Esophagus muscularis mucosa (tissue), 4 donors: ENCODE measurements around the gene GEMIN7. TPM values are rescaled to one million over a fixed set of nuclear protein-coding genes. Genes with fewer than 3 reads are reported as not detected.

Experiments used
- DNase-seq: peaks from one replicate; pipeline ENCODE4 v3.0.0-alpha.2; 2017; ENCODE audit errors: extremely low spot score
- H3K27ac ChIP-seq, 4 donors: fragments of 200-600 bp; sonication (generic); replicated peaks in 1 of 4; 1 replicate in 3 of 4; 2 replicates in 1 of 4; pipeline ENCODE4 v1.5.1; 2016 to 2019; ENCODE audit warnings: mild to moderate bottlenecking in 1 of 4
- H3K27me3 ChIP-seq, 4 donors: fragments of 200-600 bp; sonication (generic); one replicate each; pipeline versions ENCODE4 v1.5.1 to v1.6.0; 2016 to 2019
- H3K36me3 ChIP-seq, 4 donors: fragments of 200-600 bp; sonication (generic); one replicate each; pipeline ENCODE4 v1.5.1; 2016 to 2019
- H3K4me1 ChIP-seq, 4 donors: fragments of 200-600 bp; sonication (generic); one replicate each; pipeline ENCODE4 v1.5.1; 2016 to 2019
- H3K4me3 ChIP-seq, 4 donors: fragments of 200-600 bp; sonication (generic); 1 replicate in 2 of 4; 2 replicates in 2 of 4; pipeline ENCODE4 v1.5.1; 2016 to 2019; ENCODE audit warnings: mild to moderate bottlenecking in 4 of 4, moderate library complexity in 1 of 4
- H3K9me3 ChIP-seq, 4 donors: fragments of 200-600 bp; sonication (generic); 1 replicate in 3 of 4; 2 replicates in 1 of 4; pipeline ENCODE4 v1.5.1; 2016 to 2019
- EP300 ChIP-seq: sonication (generic); formaldehyde crosslinking; IDR thresholded peaks from one replicate; pipeline ENCODE4 v1.6.1; 2017; ENCODE audit warnings: antibody characterized with exemption
- POLR2A ChIP-seq: fragments of 450-650 bp; IDR thresholded peaks from one replicate; pipeline ENCODE4 v1.6.1; 2017; ENCODE audit warnings: antibody characterized with exemption, moderate library complexity, mild to moderate bottlenecking, low read depth
- POLR2AphosphoS5 ChIP-seq, 2 donors: sonication (generic); formaldehyde crosslinking; IDR thresholded peaks; one replicate each; pipeline ENCODE4 v1.6.1; 2017; ENCODE audit warnings: antibody characterized with exemption in 2 of 2
- WGBS: methylation state at CpG from one replicate; pipeline ENCODE4 v1.1.5; 2018; 5-methylcytosine and 5-hydroxymethylcytosine counted together
- intact Hi-C: fragments of 100-400 bp; cut with DNase I; formaldehyde crosslinking; loops from one replicate; pipeline ENCODE4 v1.15.1; 2023
- total RNA-seq, 4 donors: library from RNA; depleted of rRNA; stranded (reverse); fragments of >200 nt; gene quantifications; one replicate each; pipeline versions ENCODE4 v1.1.0 to v1.2.1, GENCODE V29; 2016
- TF ChIP-seq, protein P1 (sequence below), 3 experiments: fragments of 200-600 bp in 2 of 3; fragments of 450-650 bp in 1 of 3; sonication (generic) in 2 of 3; IDR thresholded peaks; one replicate each; pipeline ENCODE4 v1.5.1; 2017 to 2019; ENCODE audit warnings: antibody characterized with exemption in 3 of 3, mild to moderate bottlenecking in 2 of 3, moderate library complexity in 1 of 3

The GEMIN7 gene
- total RNA-seq, 4 donors from 2014 or later = 12.3 to 19.1 (median 15.3) TPM

DNA sequence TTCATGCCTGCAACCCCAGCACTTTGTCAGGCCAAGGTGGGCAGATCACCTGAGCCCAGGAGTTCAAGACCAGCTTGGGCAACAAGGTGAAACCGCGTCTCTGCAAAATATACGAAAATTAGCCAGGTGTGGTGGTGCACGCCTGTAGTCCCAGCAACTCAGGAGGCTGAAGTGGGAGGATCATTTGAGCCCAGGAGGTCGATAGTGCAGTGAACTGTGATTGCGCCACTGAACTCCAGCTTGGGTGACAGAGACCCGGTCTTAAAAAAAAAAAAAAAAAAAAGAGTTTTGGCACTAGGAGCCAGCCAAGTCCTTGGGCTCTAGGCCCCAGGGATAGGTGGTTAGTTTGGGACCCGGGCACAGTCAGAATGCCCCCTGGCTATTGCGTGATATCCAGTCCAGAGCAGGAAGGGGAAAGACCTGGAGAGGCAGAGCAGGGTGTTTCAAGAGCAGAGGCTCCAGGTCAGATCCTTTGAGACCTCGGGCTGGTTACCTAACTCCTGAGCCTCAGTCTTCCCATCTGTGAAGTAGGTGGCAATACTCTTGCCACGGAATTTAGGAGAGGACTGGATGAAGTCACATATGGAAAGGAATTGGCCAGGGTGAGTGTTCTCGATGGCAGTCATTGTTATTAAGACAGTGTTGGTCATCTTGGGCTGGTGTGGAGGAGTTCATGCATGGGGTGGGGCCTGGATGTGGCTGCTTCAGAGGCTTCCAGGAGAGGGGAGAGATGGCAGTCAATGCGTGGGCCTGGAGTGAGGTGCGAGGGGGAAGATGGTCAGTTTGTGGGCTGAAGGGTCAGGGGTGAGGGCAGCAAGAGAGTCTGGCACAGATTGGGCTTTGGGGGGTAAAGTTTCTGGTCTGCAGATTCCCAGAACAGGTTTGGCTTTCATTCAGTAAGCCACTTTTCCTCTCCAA is 16.7 kb downstream of the GEMIN7 start:
- Histone ChIP-seq H3K9me3 (no peaks in the 10 kb centered on the region), H3K36me3 (peaks cover 0 to 6% (median under 1%) of the 10 kb centered on the region in 4 donors), H3K27ac (no peak overlapping the region), H3K27me3 (no peaks in the 10 kb centered on the region), H3K4me3 (no peak overlapping the region), H3K4me1 (peaks cover 67 to 89% (median 88%) of the 10 kb centered on the region in 4 donors)
- WGBS = 90% methylated on average over 14 of the region's 14 CpGs
- DNase-seq = no peak
- TF ChIP-seq, protein P1, sequence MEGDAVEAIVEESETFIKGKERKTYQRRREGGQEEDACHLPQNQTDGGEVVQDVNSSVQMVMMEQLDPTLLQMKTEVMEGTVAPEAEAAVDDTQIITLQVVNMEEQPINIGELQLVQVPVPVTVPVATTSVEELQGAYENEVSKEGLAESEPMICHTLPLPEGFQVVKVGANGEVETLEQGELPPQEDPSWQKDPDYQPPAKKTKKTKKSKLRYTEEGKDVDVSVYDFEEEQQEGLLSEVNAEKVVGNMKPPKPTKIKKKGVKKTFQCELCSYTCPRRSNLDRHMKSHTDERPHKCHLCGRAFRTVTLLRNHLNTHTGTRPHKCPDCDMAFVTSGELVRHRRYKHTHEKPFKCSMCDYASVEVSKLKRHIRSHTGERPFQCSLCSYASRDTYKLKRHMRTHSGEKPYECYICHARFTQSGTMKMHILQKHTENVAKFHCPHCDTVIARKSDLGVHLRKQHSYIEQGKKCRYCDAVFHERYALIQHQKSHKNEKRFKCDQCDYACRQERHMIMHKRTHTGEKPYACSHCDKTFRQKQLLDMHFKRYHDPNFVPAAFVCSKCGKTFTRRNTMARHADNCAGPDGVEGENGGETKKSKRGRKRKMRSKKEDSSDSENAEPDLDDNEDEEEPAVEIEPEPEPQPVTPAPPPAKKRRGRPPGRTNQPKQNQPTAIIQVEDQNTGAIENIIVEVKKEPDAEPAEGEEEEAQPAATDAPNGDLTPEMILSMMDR (IDR thresholded peaks at IDR 0.05) = no peak
- no peak for TF ChIP-seq POLR2AphosphoS5 (IDR thresholded peaks at IDR 0.05)
- intact Hi-C loops = no loop called here

DNA sequence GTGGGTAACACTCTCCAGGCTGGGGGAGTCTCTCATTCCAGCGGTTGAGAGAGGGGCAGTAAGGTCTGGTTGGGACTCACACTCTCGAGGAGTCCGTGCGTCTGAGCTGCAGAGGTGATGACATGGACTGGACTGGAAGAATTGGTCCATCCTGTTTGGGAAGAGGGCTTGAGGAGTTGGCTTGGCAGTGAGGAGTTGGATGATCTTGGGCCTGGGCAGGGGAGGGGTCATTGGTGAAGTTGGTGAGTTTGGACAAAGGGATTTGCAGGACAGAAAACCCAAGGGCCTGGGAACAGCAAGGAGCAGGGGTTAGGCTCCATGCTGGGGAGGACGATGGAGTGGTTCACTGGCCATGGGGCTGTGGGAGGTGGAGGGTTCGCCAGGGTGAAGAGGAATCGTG is 17.6 kb downstream of the GEMIN7 start:
- no peak overlapping the region for H3K27ac ChIP-seq

DNA sequence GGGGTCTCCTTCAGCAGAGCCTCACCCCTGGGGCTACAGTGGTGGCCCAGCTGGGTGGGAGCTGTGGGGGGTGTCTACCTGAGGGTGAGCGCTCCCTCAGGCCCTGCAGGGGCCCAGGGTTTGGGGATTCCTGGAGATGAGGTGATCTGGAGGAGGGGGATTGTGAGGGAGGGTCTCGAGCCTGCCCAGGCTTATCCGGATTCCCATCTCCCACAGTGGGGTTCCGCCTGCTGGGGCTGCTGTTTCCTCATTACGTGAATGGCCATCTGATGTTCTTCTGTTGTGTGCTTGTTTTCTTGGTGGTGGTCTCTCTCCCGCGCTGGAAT is 18.4 kb downstream of the GEMIN7 start:
- Histone ChIP-seq H3K27ac (peak overlapping the region in 1 of 4 donors; percentile 43), H3K4me3 (no peak overlapping the region), H3K9me3 (no peaks in the 10 kb centered on the region), H3K27me3 (no peaks in the 10 kb centered on the region), H3K36me3 (peaks cover 0 to 6% (median 0%) of the 10 kb centered on the region in 4 donors), H3K4me1 (peaks cover 62 to 92% (median 80%) of the 10 kb centered on the region in 4 donors)
- no peak for TF ChIP-seq POLR2AphosphoS5 (IDR thresholded peaks at IDR 0.05)
- TF ChIP-seq POLR2A = no peak
- TF ChIP-seq, protein P1 (IDR thresholded peaks at IDR 0.05) = no peak
- no peak for TF ChIP-seq EP300
- DNase-seq = no peak
- WGBS = 70% methylated on average over 5 of the region's 7 CpGs
- intact Hi-C loops = no loop called here

More for the DNA sequence above, 17.6 kb downstream of the GEMIN7 start:
- 91% methylated on average over 7 of the region's 7 CpGs for WGBS
- peaks cover 62 to 91% (median 84%) of the 10 kb centered on the region in 4 donors for H3K4me1 ChIP-seq
- TF ChIP-seq POLR2A (no peak), POLR2AphosphoS5 (IDR thresholded peaks at IDR 0.05) (no peak), EP300 (no peak)
- H3K36me3 ChIP-seq = peaks cover 0 to 6% (median 0%) of the 10 kb centered on the region in 4 donors
- no peaks in the 10 kb centered on the region for H3K9me3 ChIP-seq
- H3K27me3 ChIP-seq = no peaks in the 10 kb centered on the region
- intact Hi-C loops = no loop called here
- no peak overlapping the region for H3K4me3 ChIP-seq
- DNase-seq = no peak

DNA sequence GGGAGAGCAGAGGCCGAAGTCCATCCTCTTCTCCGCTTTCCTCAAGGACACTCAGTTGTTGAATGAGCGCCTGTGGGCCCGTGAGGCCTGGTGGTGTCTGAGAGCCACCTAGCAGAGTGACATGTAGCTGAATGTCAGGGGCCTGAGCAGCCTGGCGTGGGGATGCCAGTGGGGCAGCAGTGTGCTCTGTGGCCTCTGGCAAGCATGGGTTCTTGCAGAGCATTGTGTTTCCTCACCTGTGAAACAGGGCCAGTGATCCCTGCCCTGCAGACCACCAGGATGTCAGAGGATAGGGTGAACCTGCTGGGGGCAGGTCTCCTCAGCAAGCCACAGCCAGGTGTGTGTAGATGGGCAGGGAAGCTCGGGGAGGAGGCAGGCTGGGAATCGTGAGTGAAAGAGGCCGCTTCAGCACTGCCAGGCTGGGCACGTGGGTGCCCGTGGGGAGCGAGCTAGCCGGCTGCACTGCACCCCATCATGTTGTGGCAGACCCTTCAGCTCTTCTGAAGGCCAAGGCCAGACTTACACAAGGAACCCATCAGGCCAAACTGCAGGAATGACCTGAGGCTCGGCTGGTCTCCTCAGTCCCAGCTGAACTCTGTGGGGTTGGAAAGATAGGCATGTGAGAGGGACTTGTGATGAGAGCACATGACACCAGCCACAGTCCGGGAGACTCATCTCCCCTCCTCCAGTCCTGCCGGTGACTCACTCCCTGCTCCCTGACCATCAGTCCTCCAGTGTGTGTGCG is 18.9 kb downstream of the GEMIN7 start:
- H3K27ac ChIP-seq = peak overlapping the region in 3 of 4 donors; percentile 13 to 57 (median 43)
- intact Hi-C loops = no loop called here
- no peaks in the 10 kb centered on the region for H3K27me3 ChIP-seq
- H3K9me3 ChIP-seq = no peaks in the 10 kb centered on the region
- H3K4me1 ChIP-seq = peaks cover 66 to 96% (median 84%) of the 10 kb centered on the region in 4 donors
- H3K4me3 ChIP-seq = no peak overlapping the region
- WGBS = 86% methylated on average over 7 of the region's 16 CpGs
- TF ChIP-seq, protein P1 (IDR thresholded peaks at IDR 0.05) = no peak
- TF ChIP-seq EP300 (no peak), POLR2A (no peak), POLR2AphosphoS5 (IDR thresholded peaks at IDR 0.05) (peak in 1 of 2 donors; percentile 56)
- peaks cover 0 to 6% (median 0%) of the 10 kb centered on the region in 4 donors for H3K36me3 ChIP-seq
- DNase-seq = no peak
